A673 (cell line): ENCODE data around the gene EPC1. TPM values are rescaled to one million over a fixed set of nuclear protein-coding genes. Genes with fewer than 3 reads are reported as not detected.

Experiments used
- BruUV-seq: library from RNA; stranded (reverse); fragments of 400-500 nt; replicated peaks from 2 replicates; lab custom pipeline; 2021; lab: Mats Ljungman, UMichigan
- CTCF ChIA-PET: fragments of 300-600 bp; sonication (Branson Sonifier 250); formaldehyde crosslinking; loops from one replicate; lab custom pipeline; 2022; ENCODE audit warnings: antibody characterized with exemption; lab: Charles Lee
- POLR2A ChIA-PET: fragments of 300-600 bp; sonication (Branson Sonifier 250); formaldehyde crosslinking; loops from one replicate; lab custom pipeline; 2022; ENCODE audit warnings: antibody characterized with exemption; ENCODE audit not compliant: low non-redundant PET; lab: Charles Lee
- DNase-seq: peaks from one replicate; pipeline ENCODE4 v3.0.0-alpha.2; 2015; ENCODE audit warnings: low spot score
- H3K27ac ChIP-seq: fragments of 200-600 bp; sonication (generic); 2 replicates; pipeline ENCODE4 v1.5.1; 2016; ENCODE audit warnings: mixed run types, low read depth, mild to moderate bottlenecking, mixed read lengths, antibody characterized with exemption, low read length; ENCODE audit not compliant: poor library complexity, severe bottlenecking
- H3K27me3 ChIP-seq: fragments of 200-600 bp; sonication (generic); replicated peaks from 2 replicates; pipeline ENCODE4 v1.6.1; 2017; ENCODE audit warnings: mixed run types, low read depth, mild to moderate bottlenecking, mixed read lengths, antibody characterized with exemption, low read length; ENCODE audit not compliant: insufficient read depth, poor library complexity
- H3K36me3 ChIP-seq: fragments of 200-600 bp; sonication (generic); 2 replicates; pipeline ENCODE4 v1.6.1; 2016; ENCODE audit warnings: mixed run types, mild to moderate bottlenecking, mixed read lengths, antibody characterized with exemption, low read length; ENCODE audit not compliant: insufficient read depth, poor library complexity, severe bottlenecking
- H3K4me1 ChIP-seq: fragments of 200-600 bp; sonication (generic); 2 replicates; pipeline ENCODE4 v1.6.1; 2017; ENCODE audit warnings: mixed run types, mild to moderate bottlenecking, mixed read lengths, antibody characterized with exemption, low read length; ENCODE audit not compliant: insufficient read depth, poor library complexity, severe bottlenecking
- H3K4me3 ChIP-seq: fragments of 200-600 bp; sonication (generic); 2 replicates; pipeline ENCODE4 v1.5.1; 2016; ENCODE audit warnings: low read depth, mixed run types, mild to moderate bottlenecking, mixed read lengths, low read length; ENCODE audit not compliant: poor library complexity, severe bottlenecking
- H3K9me3 ChIP-seq: fragments of 200-600 bp; sonication (generic); 2 replicates; pipeline ENCODE4 v1.6.1; 2016; ENCODE audit warnings: mixed run types, low read depth, mild to moderate bottlenecking, mixed read lengths, antibody characterized with exemption, low read length; ENCODE audit not compliant: poor library complexity, severe bottlenecking
- CTCF ChIP-seq: fragments of 300-800, 200-600 bp; sonication (generic); conservative IDR thresholded peaks from 2 replicates; pipeline ENCODE4 v1.5.1; 2017; ENCODE audit warnings: low read depth, mild to moderate bottlenecking, antibody characterized with exemption, low read length, moderate library complexity, mixed read lengths
- EZH2 ChIP-seq: fragments of 200-600 bp; sonication (generic); IDR thresholded peaks from 2 replicates; pipeline ENCODE4 v1.6.1; 2017; ENCODE audit warnings: borderline replicate concordance, low read depth, mild to moderate bottlenecking, mixed read lengths, antibody characterized with exemption, low read length; ENCODE audit not compliant: poor library complexity, severe bottlenecking
- intact Hi-C: fragments of 100-400 bp; cut with micrococcal nuclease; formaldehyde crosslinking; loops from one replicate; pipeline ENCODE4 v1.10.0; 2022; ENCODE audit not compliant: unreplicated experiment
- total RNA-seq: library from RNA; stranded (reverse); gene quantifications from 2 replicates; pipeline ENCODE4 v1.2.3, GENCODE V29; 2021

Gene EPC1
- total RNA-seq, 1 experiment from 2014 or later: 75.8 TPM

- no peak for DNase-seq
- no peaks in the 10 kb centered on the region for H3K4me1 ChIP-seq
- H3K27ac ChIP-seq: no peak overlapping the region
- no peak overlapping the region for H3K4me3 ChIP-seq
- intact Hi-C loops: no loop called here
- CTCF ChIA-PET: no interaction called here
- TF ChIP-seq EZH2 (no peak), CTCF (no peak)
- no peaks in the 10 kb centered on the region for H3K27me3 ChIP-seq
- H3K36me3 ChIP-seq: no peaks in the 10 kb centered on the region
- H3K9me3 ChIP-seq: no peaks in the 10 kb centered on the region
- BruUV-seq: no TSS peak
- POLR2A ChIA-PET: no interaction called here
These were observed 117.8 kb downstream of the EPC1 start for GRCh38 chr10:32229170-32229569.

GRCh38 chr10:32227802-32228201 is 119.2 kb downstream of the EPC1 start:
- H3K9me3 ChIP-seq: no peaks in the 10 kb centered on the region
- CTCF ChIA-PET: no interaction called here
- no peak for DNase-seq
- H3K4me1 ChIP-seq: no peaks in the 10 kb centered on the region
- no peak overlapping the region for H3K27ac ChIP-seq
- POLR2A ChIA-PET: interaction anchor here (0.6 kb wide), 3 partner anchors 23 to 218 kb away, joined by 3 to 9 read pairs (median 3); no protein-coding TSS in a partner anchor
- TF ChIP-seq EZH2 (no peak), CTCF (no peak)
- H3K36me3 ChIP-seq: no peaks in the 10 kb centered on the region
- intact Hi-C loops: no loop called here
- no peak overlapping the region for H3K4me3 ChIP-seq
- no peaks in the 10 kb centered on the region for H3K27me3 ChIP-seq
- BruUV-seq: no TSS peak

GRCh38 chr10:32226624-32227023 is 120.3 kb downstream of the EPC1 start:
- Histone ChIP-seq H3K9me3 (no peaks in the 10 kb centered on the region), H3K27me3 (no peaks in the 10 kb centered on the region), H3K4me3 (no peak overlapping the region), H3K36me3 (no peaks in the 10 kb centered on the region), H3K27ac (no peak overlapping the region), H3K4me1 (no peaks in the 10 kb centered on the region)
- ChIA-PET POLR2A (no interaction called here), CTCF (no interaction called here)
- intact Hi-C loops: no loop called here
- no TSS peak for BruUV-seq
- TF ChIP-seq CTCF (no peak), EZH2 (no peak)
- no peak for DNase-seq
